CMK (cell line): Measurements from ENCODE around the gene METTL5.
"Not testable (repeated sequence)": the region's sequence is repeated elsewhere in the genome, so short reads cannot be mapped to it uniquely, and the experiment has no call there.

Source experiments
- DNase-seq: peaks from one replicate; pipeline ENCODE4 v3.0.0-alpha.2; 2010; ENCODE audit warnings: low read depth

The METTL5 gene

DNA sequence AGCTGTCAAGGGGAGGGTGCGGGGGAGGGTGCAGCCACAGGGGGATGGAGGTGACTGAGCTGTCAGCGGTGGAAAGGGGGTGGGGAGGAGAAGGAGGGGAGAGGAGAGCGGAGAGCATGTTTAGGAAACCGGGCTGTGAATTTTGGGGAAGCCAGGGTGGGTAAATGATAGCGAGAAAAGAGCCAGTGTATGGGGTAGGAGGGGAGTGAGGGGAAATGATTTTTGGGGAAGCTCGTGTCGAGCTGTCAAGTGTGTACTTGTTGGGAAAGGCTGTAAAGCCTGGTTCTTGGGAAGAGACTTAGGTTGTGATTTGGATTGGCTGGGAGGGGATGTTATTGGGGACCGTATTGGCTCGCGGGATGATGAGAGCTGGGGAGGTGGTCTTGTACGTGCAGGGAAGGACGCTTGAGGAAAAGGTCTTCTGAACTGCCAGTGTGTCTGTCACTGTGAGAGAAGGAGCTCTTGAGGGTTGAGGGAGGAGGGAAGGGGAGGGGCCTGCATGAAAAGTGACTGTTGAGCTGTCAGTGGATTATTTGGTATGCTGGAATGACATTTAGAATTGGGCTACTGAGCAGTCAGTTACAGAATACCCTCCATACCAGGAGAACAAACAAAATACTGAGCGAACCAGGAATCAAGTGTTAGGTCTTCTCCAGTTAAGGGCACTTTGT is 3.6 kb upstream of the METTL5 start:
- no peak for DNase-seq

DNA sequence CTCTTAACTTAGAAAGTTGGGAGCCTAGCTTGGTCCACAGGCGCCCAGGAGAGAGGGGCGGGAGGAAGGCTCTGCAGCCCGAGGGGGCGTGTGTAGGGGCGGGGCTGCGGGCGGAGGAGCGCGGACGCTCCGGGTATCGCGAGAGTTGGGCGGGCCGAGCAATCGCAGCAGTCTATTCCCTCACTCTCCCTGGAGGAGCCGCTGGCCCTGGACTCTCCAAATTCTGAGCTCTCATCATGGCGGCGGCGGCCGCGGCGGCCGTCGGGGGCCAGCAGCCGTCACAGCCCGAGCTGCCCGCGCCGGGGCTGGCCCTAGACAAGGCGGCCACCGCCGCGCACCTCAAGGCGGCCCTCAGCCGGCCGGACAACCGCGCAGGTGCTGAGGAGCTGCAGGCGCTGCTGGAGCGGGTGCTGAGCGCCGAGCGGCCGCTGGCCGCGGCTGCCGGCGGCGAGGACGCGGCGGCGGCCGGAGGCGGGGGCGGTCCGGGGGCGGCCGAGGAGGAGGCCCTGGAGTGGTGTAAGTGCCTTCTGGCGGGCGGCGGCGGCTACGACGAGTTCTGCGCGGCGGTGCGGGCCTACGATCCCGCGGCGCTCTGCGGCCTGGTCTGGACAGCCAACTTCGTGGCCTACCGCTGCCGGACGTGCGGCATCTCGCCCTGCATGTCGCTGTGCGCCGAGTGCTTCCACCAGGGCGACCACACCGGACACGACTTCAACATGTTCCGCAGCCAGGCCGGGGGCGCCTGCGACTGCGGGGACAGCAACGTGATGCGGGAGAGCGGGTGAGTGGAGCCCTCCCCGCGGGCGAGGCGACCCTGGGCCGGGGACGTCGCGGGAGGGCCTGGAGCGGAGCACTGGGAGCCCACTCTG is 2.8 kb upstream of the METTL5 start, which contains the start of gene UBR3:
Gene UBR3 (plus strand): TSS at position 183 of the 869 bp plus-strand sequence. CDS start 54 bp downstream, at position 237.
- DNase-seq, result peak; percentile 87

- no peak for DNase-seq
Observed at GRCh38 chr2:169823996-169824372, 721 bp downstream of the METTL5 start.

GRCh38 chr2:169822785-169823392 is 1.8 kb downstream of the METTL5 start:
- no peak for DNase-seq

DNA sequence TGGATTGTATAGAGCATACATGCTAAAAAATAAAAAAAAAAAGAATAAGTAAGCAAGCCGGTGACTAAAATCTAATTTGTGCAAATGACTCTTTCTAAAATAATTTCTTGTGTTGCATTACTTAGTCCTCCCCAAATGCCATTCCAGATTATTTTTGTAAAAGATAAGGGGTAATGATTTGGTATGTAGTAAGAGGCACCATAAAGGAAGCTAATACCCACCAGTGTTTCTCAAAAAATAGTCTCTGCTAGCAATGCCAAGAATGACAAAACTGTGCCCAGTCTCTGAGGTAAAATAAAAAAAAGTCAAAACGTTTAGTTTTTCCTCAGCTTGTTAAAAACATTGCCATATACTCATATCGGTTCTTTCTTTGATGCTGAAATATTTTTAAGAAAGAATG is 2.7 kb downstream of the METTL5 start:
- no peak for DNase-seq

DNA sequence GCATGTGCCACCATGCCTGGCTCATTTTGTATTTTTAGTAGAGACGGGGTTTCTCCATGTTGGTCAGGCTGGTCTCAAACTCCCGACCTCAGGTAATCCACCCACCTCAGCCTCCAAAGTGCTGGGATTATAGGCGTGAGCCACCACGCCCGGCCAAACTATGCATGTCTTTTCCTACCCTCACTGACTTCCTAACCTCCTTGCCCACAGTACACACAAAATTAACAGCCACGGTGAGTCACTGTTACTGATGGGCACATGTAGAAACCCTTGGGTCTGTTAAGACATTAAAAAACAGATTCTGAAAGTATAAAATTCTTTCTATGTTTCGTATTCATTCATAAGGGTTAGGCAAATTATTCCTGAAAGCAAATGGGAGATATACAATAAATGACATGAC is 4.6 kb downstream of the METTL5 start:
- DNase-seq, result not testable (repeated sequence)

DNA sequence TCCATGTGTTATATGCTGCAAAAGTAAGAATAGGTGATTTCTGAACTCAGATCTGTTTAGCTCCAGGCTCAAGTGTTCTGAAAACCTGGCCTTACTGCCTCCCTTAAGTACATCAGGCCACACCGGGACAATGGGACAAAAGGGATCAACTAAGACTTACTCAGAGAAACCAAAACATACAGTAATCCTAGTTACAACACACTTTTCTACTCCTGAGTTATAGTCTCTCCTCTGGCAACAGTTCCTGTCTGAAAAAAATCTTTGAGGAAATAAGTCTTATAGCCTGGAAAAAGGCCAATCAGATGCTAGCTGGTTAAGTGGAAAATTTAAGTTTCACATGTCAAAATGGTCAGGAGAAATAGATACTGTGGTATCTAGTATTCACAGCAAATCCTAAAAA is 5.6 kb downstream of the METTL5 start:
- DNase-seq, result no peak

GRCh38 chr2:169818241-169818640 is 6.5 kb downstream of the METTL5 start:
- DNase-seq, result no peak

DNA sequence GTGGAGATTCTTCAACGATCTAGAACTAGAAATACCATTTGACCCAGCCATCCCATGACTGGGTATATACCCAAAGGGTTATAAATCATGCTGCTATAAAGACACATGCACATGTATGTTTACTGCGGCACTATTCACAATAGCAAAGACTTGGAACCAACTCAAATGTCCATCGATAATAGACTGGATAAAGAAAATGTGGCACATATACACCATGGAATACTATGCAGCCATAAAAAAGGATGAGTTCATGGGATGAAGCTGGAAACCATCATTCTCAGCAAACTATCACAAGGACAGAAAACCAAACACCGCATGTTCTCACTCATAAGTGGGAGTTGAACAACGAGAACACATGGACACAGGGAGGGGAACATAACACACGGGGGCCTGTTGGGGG is 7.3 kb downstream of the METTL5 start:
- not testable (repeated sequence) for DNase-seq

DNA sequence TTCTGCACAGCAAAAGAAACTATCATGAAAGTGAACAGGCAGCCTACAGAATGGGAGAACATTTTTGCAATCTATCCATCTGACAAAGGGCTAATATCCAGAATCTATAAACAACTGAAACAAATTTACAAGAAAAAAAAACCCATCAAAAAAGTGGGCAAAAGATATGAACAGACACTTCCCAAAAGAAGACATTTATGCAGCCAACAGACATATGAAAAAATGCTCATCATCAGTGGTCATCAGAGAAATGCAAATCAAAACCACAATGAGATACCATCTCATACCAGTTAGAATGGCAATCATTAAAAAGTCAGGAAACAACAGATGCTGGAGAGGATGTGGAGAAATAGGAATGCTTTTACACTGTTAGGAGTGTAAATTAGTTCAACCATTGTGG is 7.7 kb downstream of the METTL5 start:
- not testable (repeated sequence) for DNase-seq

DNA sequence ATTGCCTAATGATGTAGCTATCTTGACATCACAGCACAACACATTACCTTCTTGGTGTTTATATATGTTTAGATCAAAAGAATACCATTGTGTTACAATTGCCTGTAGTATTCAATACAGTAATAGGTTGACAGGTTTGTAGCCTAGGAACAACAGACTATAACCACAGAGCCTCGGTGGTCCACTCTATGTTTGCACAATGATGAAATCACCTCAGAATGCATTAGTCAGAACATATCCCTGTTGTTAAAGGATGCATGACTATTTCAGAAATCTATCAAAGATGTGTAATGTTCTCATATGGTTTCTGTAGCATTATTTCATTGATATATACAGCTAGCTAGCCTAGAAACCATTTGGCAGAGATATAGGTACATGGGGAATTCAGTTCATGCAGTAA is 8.9 kb downstream of the METTL5 start:
- DNase-seq, result no peak

- no peak for DNase-seq
Observed at GRCh38 chr2:169808221-169808620, 16.5 kb downstream of the METTL5 start.

DNA sequence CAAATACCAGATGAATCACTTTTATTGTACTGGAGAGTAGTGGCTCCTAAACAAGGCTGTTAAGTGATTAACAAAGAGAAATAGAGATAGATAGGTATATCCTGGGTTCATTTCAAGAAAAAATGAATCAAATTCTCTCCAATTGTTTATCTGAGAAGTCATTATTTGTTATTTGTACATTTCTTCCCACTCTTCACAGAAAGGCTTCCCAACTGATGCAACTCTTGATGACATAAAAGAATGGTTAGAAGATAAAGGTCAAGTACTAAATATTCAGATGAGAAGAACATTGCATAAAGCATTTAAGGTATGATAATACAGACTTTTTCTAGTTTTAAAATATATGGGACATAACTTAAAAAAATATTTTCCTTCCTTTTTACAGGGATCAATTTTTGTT is 18.1 kb downstream of the METTL5 start:
- no peak for DNase-seq

GRCh38 chr2:169803480-169803879 is 21.2 kb downstream of the METTL5 start:
- DNase-seq, result no peak

- DNase-seq, result peak; percentile 85
Observed at GRCh38 chr2:169798718-169799592, 25.8 kb downstream of the METTL5 start, which contains the start of gene SSB. Gene SSB (plus strand): TSS chr2:169798871. CDS start chr2:169800961, 2,090 bp downstream.

GRCh38 chr2:169798397-169798717 is 26.3 kb downstream of the METTL5 start:
- no peak for DNase-seq

DNA sequence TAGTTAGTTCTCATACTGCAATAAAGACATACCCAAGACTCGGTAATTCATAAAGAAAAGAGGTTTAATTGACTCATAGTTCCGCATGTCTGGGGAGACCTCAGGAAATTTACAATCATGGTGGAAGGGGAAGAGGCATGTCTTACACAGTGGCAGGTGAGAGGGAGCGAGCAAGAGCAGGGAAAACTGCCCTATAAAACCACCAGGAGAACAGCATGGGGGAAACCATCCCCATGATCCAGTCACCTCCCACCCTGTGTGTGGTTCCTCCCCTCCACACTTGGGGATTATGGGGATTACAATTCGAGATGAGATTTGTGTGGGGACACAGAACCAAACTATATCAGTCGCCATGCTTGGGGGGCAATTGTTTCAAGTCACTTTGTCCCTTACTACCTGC is 27.1 kb downstream of the METTL5 start:
- DNase-seq, result no peak

- no peak for DNase-seq
Observed at GRCh38 chr2:169796441-169796840, 28.3 kb downstream of the METTL5 start.

DNA sequence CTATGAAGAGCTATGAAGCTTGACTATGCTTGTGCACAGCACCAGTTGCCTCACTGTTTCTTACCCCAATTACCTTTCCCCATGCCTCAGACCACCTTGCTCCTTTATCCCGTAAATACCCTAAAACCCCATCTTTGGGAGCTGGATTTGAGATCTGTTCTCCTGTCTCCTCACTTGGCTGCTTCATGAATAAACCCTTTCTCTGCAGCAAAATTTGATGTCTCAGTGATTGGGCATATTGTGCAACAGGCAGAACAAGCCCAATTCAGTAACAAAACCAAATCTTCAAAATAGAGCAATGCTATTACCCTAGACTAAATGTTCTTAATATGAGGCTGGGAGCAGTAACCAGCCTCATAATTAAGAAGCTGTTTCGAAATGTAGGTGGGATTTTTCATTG is 29.5 kb downstream of the METTL5 start:
- no peak for DNase-seq

GRCh38 chr2:169790581-169790980 is 34.1 kb downstream of the METTL5 start:
- no peak for DNase-seq

DNA sequence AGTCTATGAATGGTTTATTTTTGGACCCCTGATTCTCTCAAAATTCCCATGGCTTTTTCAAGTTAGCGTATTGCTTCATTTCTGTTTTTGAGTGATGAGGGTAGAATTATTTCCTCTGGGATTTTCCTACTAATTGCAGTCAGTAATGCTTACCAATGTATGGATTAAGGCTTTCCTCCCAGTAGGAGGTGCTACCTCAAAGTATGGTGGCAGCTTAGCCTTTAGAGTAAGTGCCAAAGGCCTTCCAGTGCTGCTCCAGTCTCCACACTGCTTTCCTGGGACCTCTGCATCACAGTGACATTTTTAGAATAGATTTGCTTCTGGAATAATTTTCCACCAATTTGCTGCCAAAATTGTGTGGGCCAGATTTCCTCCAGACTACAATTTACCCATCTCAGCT is 42.2 kb downstream of the METTL5 start:
- no peak for DNase-seq
